GM21717 (cell line): ENCODE measurements around the gene ADAP1.

Experiments used
- ATAC-seq: cut with Tn5 transposase; IDR thresholded peaks from one replicate; pipeline ENCODE4 v1.9.1; 2021; ENCODE audit warnings: mild to moderate bottlenecking, moderate library complexity; ENCODE audit not compliant: unreplicated experiment

ADAP1 gene

DNA sequence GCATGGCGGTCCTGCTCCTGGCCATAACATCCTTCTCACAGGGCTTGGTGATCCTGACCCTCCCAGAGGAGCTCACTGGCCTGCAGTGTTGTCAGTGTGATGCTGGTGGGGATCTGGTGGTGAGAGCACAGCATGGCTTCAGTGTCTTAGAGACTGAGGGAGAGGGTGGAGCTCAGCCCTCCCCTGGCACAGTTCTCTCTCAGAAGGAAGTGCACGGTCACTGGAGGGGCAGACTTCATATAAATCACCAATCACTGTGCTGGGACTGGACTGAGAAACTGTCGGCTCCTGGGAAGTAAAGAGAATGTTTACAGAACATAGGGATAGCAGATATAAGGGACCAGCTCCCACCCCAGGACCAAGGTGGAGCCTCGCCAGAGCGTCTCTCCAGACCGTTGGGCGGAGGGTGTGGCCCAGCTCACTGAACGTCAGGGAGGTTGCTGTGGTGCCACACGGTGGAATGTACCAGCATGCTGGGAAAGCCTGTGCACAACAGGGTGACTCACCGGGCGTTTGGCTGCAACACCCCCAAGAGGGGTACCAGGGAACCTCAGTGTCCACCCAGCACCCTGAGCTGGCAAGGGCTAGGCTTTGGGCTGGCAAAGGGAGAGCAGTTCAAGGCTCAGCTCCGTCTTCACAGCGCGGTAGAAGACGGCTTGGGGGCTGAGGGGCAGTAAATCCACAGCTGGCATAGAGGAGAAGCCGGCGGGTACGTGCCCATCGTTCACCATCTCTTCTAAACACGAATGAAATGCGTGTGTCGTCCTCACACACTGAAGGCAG, 86.9 kb downstream of the ADAP1 start:
- no peak for ATAC-seq

DNA sequence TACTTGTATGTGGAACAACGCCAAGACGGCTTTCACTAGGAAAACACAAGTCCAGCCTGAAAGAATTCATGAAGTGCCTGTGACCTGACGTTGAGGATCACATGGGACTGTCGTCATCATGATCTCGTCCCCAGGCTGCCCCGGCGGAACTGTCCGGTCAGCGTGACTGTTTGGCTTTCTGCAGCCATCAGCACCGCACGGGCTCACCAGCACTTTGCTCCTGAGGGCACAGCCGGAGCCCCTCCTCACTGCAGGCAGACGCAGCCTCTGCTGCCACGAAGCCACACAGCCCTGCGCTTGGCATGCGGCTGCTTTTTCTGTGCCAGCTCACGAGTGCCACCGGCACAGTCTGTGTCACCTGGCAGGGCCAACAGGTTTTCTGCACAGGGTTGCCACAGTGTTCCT, 87.5 kb downstream of the ADAP1 start:
- ATAC-seq = no peak

DNA sequence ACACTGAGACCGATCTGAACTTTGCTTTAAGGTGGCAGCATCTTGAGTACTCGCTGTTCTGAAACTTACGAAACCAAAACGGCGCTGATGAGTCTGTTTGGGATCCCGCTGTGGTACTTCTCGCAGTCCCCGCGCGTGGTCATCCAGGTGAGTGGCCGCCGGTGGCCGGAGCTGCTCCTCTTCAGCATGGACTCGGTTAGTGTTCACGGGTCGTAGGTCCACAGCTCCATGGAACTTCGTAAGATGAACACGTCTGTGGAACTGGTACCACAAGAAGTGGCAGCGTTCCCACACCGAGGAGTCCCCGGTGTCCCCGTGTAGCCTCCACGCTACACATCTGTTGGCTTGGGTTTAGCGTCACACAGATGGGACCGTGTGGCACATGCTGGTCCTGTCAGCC, 88.6 kb downstream of the ADAP1 start:
- ATAC-seq = no peak

DNA sequence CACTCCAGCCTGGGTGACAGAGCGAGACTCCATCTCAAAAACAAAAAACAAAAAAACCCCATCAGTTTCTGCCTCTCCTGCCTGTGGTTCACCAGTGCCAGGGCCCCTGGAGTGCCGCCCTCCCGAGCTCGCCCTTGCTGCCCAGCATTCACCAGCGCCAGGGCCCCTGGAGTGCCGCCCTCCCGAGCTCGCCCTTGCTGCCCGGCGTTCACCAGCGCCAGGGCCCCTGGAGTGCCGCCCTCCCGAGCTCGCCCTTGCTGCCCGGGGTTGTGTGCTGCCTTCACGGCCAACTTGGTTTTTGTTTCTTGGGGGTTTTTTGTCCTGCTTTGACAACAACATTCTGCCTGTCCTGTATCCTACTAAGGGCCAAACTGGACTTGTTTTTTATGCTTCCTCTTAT, 91.4 kb downstream of the ADAP1 start:
- no peak for ATAC-seq

DNA sequence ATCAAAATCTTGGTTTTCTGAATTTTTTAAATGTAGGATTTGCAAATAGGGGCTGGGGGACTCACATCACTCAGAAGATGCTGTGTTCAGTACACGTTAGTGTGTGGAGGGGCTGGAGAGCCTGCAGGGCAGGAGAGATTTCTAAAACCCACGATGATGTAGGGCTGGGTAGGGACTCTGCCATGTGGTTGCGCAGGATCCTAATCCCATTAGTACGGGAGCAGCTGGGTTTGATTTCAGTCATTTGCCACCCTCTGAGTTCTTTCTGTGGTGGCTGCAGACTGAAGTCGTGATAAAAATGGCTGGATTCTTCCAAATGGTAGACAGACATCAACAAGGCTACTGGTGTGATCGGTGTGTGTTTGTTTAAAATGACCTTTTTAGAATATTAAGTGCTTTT, 92.3 kb downstream of the ADAP1 start:
- ATAC-seq = no peak

DNA sequence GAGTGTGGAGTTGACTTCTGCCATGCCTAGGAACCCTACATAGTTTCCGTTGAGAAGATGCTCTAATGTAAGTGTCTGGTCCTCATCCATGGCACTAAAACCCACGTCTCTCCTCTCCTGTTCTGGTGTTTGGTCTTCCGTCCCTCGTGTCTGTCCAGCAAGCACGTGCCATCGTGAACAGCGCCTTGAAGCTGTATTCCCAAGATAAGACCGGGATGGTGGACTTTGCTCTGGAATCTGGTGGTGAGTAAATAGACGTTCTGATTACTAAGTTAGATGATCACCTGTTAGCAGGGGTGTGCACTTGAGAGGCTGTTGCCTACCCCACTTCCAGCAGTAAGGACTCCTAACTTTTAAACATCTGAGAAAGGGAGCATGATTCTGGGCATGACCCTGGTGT, 93.3 kb downstream of the ADAP1 start:
- ATAC-seq = no peak

DNA sequence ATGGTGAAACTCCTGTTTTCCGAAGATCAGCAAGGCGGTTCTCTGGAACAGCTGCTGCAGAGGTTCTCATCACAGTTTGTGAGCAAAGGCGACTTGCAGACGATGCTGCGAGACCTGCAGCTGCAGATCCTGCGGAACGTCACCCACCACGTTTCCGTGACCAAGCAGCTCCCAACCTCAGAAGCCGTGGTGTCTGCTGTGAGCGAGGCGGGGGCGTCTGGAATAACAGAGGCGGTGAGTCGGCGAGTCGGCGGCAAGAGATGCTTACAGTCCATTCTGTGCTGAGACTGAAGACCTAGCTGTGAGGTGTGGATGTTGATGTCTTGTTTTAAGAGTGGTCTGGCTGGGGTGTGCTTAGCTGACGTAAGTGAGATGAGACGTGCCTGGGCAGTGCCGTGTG, 94.3 kb downstream of the ADAP1 start:
- ATAC-seq = no peak

DNA sequence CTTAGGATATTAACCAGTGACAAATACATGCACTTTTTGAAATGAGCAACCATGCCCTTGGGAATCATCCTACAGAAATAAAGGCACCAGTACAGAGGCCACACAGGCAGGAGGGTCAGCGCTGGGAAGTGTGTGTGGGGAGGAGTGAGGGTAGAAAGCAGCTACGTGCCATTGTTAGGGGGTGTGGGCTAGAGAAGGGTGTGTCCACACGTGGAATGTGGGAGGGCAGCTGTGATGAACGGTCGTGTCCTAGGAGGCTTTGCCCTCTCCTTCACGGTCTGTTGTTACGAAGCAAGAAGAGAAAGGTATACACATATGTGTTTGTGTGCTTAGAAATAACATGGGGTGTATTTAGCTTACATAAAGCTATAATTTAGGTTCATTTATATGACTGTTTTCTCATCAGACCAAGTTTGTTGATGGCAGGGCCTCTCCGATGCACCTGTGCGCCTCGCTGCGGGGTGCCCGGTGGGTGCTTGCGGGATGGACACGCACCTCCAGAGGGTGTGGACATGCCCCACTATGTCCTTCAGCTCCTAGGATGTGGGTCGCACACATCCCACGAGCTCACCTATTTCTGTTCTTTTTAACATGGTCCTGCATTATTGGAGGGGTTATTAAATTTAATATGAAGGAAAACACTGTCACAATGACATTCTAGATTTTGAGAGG, 95.0 kb downstream of the ADAP1 start:
- ATAC-seq = no peak

DNA sequence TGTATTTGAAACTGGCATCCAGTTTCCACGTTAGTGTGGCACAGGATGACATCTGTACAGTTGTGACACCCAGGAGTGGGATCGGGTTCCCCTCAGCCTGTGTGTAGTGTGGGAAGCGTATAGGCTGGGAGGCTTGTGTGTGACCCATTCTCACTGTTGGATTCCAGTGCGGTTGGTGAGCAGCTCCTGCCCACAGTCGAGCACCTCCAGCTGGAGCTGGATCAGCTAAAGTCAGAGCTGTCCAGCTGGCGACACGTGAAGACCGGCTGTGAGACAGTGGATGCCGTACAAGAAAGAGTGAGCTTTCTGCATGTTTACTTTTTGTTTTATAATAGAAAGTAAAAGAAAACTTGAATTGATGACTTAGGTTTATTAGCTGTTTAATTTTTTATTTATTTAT, 96.8 kb downstream of the ADAP1 start:
- ATAC-seq = no peak

DNA sequence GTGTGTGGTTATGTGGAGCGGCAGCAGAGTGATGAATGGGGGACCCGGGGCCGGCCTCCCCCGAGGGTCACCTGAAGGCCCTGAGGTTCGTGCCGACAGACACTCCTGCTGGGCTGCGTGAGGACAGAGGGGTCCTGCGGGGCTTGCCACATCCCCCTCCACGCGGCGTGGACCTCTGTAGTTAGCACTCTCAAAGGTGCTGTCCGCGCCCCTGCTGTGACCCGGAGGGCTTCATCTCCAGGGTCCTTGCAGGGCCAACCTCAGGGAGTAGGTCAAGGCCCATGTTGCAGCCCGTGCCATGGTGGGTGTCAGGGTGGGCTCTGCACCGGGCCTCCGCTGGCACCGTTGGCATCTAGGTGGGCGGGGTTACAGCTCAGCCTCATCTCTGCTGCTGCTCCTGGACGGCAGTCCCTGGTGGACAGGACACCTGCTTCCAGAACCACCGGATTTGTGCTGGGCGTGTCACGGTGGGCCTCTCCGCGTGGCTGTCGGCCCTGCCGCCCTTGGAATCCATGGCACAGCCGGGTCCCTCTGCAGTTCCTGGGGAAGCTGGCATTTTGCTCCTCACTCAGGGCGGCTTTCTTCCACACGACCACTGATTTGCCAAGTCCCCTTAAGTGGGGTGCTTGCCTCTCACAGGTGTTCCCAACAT, 97.9 kb downstream of the ADAP1 start:
- no peak for ATAC-seq

DNA sequence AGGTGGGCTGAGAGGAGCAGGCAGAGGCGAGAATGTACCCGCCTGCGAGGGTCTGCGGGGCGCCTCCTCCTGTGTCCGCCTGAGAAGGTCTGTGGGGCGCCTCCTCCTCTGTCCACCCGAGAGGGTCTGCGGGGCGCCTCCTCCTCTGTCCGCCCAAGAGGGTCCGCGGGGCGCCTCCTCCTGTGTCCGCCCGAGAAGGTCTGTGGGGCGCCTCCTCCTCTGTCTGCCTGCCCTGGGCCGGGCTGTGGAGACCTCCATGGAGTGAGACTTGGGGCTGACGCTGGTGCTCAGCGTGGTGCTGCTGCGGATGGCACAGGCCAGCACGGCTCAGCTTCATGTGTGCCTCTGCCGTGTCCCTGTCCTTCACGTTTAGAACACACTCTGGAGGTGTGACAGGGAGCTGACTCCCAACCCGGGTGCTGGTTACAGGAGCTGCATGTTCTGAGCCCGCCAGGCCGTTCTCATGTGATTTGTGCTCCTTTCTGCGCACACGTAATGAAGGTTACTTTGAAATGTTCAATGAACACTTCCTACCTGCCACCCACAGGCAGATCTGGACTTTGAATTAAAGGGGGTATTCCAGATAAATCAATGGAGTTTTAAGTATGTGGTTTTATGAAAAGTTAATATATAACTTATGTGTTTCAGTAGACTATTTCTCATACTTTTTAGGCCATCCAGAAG, 98.7 kb downstream of the ADAP1 start:
- ATAC-seq = no peak

DNA sequence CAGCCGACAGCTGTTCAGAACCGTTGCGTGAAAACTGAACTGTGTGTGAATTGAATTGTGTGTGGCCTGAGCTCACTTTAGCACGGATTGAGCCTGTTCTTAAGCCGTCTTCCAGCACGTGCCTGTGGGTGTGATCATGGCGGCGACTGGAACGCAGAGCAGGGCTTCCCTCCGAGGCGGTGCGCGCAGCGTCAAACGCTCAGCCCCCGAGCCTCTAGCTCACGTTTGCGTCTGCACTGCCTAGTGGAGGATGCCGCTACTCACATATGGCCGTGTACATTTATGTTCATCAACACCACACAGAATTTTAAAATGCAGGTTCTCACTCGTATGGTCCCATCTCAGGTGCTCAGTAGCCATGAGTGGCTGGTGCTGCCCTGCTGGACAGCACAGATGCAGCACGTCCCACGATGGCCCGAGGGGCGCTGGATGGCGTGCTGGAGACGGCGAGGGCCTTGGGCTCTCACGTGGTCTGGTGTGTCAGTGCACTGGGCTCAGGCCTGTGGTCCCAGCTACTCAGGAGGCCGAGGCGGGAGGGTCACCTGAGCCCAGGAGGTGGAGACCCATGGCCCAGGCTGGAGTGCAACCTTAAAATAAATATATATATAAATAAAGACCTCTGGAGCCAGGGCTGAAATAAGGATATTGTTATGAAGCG, 100.2 kb downstream of the ADAP1 start:
- ATAC-seq = no peak

DNA sequence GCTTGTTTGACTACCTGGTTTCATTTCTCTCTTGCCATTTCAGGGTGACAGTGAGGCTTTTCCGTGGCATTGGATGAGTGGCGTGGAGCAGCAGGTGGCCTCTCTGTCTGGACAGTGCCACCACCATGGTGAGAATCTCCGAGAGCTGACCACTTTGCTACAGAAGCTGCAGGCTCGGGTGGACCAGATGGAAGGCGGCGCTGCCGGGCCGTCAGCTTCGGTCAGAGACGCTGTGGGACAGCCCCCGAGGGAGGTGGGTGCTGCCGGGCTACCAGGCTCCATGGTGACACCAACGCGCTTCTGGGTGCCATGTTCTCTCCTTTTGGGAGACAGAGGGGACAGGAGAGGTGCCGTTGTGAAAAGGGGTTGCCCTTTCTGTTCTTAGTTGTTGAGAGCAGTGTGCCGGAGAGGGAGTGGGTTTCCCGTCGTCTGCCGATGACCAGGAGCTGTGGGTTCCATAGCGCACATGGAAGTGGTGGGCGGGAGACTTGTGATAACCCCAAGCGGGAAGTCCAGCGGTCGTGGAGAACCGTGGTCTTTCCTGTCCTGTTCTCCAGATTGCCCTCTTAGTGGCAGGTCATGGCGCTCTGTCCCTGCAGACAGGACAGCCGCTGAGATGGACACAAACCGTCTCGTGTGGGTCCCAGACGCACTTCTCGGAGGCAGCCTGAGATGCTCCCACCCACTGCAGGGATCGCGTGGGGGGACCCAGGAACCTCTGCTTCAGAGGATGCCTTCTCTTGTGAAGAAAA, 100.9 kb downstream of the ADAP1 start:
- no peak for ATAC-seq

DNA sequence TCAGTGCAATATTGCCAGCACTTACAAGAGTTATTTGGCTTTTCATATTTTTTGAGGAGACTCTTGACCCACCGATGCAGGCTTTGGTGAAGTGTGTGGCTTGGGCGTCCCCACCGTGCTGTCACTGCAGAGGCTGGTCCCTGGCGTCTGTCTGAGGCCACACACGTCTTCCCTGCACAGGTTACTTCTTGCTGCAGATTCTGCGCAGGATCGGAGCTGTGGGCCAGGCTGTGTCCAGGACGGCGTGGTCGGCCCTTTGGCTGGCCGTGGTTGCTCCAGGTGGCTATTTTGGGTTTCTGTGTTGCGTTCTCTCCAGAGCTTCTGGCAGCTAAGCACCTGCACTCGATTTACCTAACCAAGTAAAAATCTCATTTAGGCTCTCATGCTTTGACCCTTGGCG, 103.3 kb downstream of the ADAP1 start:
- no peak for ATAC-seq

DNA sequence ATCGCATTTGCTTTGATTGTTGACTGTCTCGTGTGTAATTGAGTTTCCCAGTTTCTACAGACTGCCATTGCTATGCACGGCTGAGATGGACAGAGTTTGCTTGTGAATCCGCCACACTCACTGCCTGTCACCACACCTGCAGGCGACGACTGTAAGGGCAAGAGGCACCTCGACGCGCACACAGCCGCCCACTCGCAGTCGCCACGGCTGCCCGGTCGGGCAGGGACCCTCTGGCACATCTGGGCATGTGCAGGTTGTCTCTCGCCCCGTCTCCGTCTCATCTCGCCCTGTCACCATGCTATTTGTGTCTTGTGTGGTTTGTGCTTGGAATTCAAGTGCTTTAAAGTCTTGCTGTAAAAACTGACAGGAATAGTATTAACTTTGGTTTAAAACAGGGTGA, 104.7 kb downstream of the ADAP1 start:
- ATAC-seq = no peak

DNA sequence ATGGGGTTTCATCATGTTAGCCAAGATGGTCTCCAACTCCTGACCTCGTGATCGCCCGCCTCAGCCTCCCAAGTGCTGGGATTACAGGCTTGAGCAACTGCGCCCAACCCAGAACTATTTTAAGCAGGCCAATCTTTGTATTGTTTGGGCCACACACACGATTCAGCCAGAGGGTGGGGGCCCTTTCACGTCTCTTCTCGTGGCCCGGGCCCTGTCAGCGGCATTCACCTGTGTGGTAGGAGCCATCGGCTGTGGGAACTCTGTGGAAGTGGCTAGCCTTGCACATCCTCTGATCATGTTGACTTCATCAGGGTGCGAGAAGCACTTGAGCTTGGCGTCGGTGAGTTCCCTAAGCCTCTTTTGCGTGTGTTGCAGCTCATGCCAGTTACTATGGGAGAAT, 105.3 kb downstream of the ADAP1 start:
- ATAC-seq = no peak
